ENCODE measurements around the gene UBE2K.

UBE2K gene

DNA sequence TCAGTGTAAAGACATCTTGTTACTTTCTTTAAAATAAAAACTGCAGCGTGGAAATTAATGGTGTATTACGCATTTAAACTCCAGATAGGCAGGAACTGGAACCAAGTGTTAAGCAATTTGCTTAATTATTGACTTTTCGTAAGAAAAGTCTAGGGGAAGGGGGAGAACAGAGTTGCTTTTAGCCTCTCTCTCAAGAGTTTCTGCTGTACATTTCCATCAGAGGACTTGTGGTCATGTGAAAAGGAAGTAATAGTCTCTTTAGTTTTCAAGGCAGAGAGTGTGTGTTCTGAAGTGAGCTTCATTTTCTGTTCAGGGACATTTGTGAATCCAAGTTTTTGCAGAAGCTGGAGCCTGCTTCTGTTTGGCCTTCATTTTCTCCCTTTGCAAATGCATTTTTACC lies 127.2 kb downstream of the UBE2K start:
- TF ChIP-seq POLR2AphosphoS5 (IDR thresholded peaks at IDR 0.05; ENCODE audit: low read depth, low read length) (no peak), TAF1 (IDR thresholded peaks at IDR 0.05; ENCODE audit: borderline replicate concordance, insufficient read depth, low read length) (no peak), SIN3A (IDR thresholded peaks at IDR 0.05; ENCODE audit: borderline replicate concordance, insufficient read depth, low read length) (no peak), FOXP2 (optimal IDR thresholded peaks at IDR 0.05; ENCODE audit: borderline replicate concordance, extremely low read depth, extremely low read length, insufficient read depth) (no peak)
- TF ChIP-seq, protein P1, sequence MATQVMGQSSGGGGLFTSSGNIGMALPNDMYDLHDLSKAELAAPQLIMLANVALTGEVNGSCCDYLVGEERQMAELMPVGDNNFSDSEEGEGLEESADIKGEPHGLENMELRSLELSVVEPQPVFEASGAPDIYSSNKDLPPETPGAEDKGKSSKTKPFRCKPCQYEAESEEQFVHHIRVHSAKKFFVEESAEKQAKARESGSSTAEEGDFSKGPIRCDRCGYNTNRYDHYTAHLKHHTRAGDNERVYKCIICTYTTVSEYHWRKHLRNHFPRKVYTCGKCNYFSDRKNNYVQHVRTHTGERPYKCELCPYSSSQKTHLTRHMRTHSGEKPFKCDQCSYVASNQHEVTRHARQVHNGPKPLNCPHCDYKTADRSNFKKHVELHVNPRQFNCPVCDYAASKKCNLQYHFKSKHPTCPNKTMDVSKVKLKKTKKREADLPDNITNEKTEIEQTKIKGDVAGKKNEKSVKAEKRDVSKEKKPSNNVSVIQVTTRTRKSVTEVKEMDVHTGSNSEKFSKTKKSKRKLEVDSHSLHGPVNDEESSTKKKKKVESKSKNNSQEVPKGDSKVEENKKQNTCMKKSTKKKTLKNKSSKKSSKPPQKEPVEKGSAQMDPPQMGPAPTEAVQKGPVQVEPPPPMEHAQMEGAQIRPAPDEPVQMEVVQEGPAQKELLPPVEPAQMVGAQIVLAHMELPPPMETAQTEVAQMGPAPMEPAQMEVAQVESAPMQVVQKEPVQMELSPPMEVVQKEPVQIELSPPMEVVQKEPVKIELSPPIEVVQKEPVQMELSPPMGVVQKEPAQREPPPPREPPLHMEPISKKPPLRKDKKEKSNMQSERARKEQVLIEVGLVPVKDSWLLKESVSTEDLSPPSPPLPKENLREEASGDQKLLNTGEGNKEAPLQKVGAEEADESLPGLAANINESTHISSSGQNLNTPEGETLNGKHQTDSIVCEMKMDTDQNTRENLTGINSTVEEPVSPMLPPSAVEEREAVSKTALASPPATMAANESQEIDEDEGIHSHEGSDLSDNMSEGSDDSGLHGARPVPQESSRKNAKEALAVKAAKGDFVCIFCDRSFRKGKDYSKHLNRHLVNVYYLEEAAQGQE (IDR thresholded peaks at IDR 0.05; ENCODE audit: insufficient read depth in 1 of 2, low read depth in 2 of 2, low read length in 2 of 2): no peak

DNA sequence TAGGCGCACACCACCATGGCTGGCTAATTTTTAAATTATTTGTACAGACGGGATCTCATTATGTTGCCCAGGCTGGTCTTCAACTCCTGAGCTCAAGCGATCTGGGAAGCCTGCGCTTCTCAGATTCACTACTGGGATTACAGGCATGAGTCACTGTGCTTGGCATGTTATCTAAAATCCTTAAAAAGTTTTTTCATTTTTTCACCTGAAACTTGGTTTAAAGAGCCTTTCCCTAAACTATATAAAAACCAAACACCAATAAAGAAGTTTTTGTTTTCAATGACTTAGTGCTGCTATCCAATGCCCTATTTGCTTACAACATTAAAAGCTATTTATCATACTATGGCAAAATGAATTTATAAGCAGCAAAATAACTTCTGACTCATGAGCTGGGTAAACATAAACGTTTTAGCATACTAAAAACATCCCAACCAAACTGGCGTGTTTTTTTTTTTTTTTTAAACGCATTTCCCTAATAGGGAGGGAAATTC lies 127.8 kb downstream of the UBE2K start:
- TF ChIP-seq TAF1 (IDR thresholded peaks at IDR 0.05; ENCODE audit: borderline replicate concordance, insufficient read depth, low read length) (no peak), POLR2AphosphoS5 (IDR thresholded peaks at IDR 0.05; ENCODE audit: low read depth, low read length) (no peak), SIN3A (IDR thresholded peaks at IDR 0.05; ENCODE audit: borderline replicate concordance, insufficient read depth, low read length) (no peak), FOXP2 (optimal IDR thresholded peaks at IDR 0.05; ENCODE audit: borderline replicate concordance, extremely low read depth, extremely low read length, insufficient read depth) (no peak)
- TF ChIP-seq, protein P1 (IDR thresholded peaks at IDR 0.05; ENCODE audit: insufficient read depth in 1 of 2, low read depth in 2 of 2, low read length in 2 of 2): no peak

Data from PFSK-1 (cell line).